ENCODE data around the gene NUMB. TPM values are rescaled to one million over a fixed set of nuclear protein-coding genes. Genes with fewer than 3 reads are reported as not detected.

Gene NUMB
- total and polyA plus RNA-seq, 2 of the 13 experiments (the other 11 are each of a cell fraction or from before 2014, with no cell fraction given): 20.3 to 71.1 TPM

GRCh38 chr14:73458183-73458976 is at the start of gene NUMB (continued):
- TF ChIP-seq PATZ1 (CRISPR knock-in tag; IDR thresholded peaks at IDR 0.05) (peak; percentile 51; the same call in 1 of the 2 replicates), ZNF687 (CRISPR knock-in tag; IDR thresholded peaks at IDR 0.05) (peak; percentile 55), LCORL (IDR thresholded peaks at IDR 0.05) (no peak), LCORL (CRISPR knock-in tag; IDR thresholded peaks at IDR 0.05) (peak; percentile 35; the same call in 1 of the 2 replicates), CEBPG (CRISPR knock-in tag; IDR thresholded peaks at IDR 0.05) (peak; percentile 90), ZNF543 (CRISPR knock-in tag; IDR thresholded peaks at IDR 0.05) (0 out of 2 replicates have a peak, but pooled peaks have one; percentile 6), AGO2 (optimal IDR thresholded peaks at IDR 0.05; ENCODE audit: low read depth, low read length) (peak; percentile 72), SP2 (CRISPR knock-in tag; IDR thresholded peaks at IDR 0.05) (peak; percentile 98), ELF1 (CRISPR knock-in tag; IDR thresholded peaks at IDR 0.05) (peak; percentile 54), ZKSCAN5 (CRISPR knock-in tag; IDR thresholded peaks at IDR 0.05) (no peak), ZNF225 (CRISPR knock-in tag; IDR thresholded peaks at IDR 0.05) (0 out of 2 replicates have a peak, but pooled peaks have one; percentile 45), ZNF749 (CRISPR knock-in tag; IDR thresholded peaks at IDR 0.05; ENCODE audit: borderline replicate concordance) (peak; percentile 78; the same call in 1 of the 2 replicates), RFX1 (IDR thresholded peaks at IDR 0.05) (peak; percentile 76), MAFG (CRISPR knock-in tag; IDR thresholded peaks at IDR 0.05) (0 out of 2 replicates have a peak, but pooled peaks have one; percentile 34), CBX1 (IDR thresholded peaks at IDR 0.05; ENCODE audit: low read depth) (peak; percentile 72), TARDBP (CRISPR knock-in tag; IDR thresholded peaks at IDR 0.05) (peak; percentile 47; the same call in 1 of the 2 replicates), GABPA (IDR thresholded peaks at IDR 0.05; ENCODE audit: low read depth, low read length) (no peak), GABPA (CRISPR knock-in tag; IDR thresholded peaks at IDR 0.05; ENCODE audit: low read depth) (peak; percentile 67), GABPB1 (CRISPR knock-in tag; IDR thresholded peaks at IDR 0.05) (peak; percentile 5), ZNF274 (CRISPR knock-in tag; IDR thresholded peaks at IDR 0.05) (no peak; the same call in 1 of the 2 replicates), ZNF10 (CRISPR knock-in tag; IDR thresholded peaks at IDR 0.05; ENCODE audit: borderline replicate concordance, low read depth) (no peak)
- TF ChIP-seq, protein P1, sequence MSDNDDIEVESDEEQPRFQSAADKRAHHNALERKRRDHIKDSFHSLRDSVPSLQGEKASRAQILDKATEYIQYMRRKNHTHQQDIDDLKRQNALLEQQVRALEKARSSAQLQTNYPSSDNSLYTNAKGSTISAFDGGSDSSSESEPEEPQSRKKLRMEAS (IDR thresholded peaks at IDR 0.05): peak; percentile 46; the same call in 1 of the 2 replicates
- TF ChIP-seq, protein P2, sequence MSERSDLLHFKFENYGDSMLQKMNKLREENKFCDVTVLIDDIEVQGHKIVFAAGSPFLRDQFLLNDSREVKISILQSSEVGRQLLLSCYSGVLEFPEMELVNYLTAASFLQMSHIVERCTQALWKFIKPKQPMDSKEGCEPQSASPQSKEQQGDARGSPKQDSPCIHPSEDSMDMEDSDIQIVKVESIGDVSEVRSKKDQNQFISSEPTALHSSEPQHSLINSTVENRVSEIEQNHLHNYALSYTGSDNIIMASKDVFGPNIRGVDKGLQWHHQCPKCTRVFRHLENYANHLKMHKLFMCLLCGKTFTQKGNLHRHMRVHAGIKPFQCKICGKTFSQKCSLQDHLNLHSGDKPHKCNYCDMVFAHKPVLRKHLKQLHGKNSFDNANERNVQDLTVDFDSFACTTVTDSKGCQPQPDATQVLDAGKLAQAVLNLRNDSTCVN (CRISPR knock-in tag; IDR thresholded peaks at IDR 0.05; ENCODE audit: borderline replicate concordance): no peak
